OCI-LY3 (cell line): ENCODE measurements around the gene FARP1.

ENCODE experiments used
- EZH2phosphoT487 ChIP-seq: fragments of 200-600 bp; shearing (Covaris generic); IDR thresholded peaks from 2 replicates; pipeline ENCODE4 v1.6.1; 2018; ENCODE audit warnings: antibody characterized with exemption, mixed run types, low read depth
- TF ChIP-seq, protein P1 (sequence below): fragments of 200-600, 300-600 bp; sonication (generic); IDR thresholded peaks from 2 replicates; pipeline ENCODE4 v1.5.1; 2014; ENCODE audit warnings: antibody characterized with exemption, low read length, low read depth

DNA sequence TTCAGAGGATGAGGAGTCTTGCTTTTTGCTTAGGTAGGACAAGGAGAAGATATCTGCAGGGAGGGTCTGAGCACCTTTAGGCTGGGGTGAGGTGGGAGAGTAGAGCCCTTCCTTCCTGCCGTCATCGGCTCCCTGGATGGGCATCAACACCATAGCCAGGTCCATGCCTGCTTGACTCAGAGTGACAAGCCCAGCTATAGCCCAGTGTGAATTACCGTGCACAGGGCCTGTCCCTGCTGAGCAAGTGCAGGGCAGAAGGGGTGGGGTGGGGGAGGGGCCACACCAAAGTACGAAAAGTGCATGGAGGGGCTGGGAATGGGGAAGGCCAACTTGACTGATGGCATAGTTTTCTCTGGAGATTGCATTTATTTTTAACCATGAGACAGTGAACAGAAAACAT, 64.5 kb downstream of the FARP1 start:
- TF ChIP-seq, protein P1, sequence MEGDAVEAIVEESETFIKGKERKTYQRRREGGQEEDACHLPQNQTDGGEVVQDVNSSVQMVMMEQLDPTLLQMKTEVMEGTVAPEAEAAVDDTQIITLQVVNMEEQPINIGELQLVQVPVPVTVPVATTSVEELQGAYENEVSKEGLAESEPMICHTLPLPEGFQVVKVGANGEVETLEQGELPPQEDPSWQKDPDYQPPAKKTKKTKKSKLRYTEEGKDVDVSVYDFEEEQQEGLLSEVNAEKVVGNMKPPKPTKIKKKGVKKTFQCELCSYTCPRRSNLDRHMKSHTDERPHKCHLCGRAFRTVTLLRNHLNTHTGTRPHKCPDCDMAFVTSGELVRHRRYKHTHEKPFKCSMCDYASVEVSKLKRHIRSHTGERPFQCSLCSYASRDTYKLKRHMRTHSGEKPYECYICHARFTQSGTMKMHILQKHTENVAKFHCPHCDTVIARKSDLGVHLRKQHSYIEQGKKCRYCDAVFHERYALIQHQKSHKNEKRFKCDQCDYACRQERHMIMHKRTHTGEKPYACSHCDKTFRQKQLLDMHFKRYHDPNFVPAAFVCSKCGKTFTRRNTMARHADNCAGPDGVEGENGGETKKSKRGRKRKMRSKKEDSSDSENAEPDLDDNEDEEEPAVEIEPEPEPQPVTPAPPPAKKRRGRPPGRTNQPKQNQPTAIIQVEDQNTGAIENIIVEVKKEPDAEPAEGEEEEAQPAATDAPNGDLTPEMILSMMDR, result no peak
- TF ChIP-seq EZH2phosphoT487, result no peak
